Lower lobe of right lung (tissue), 2 donors: Measurements from ENCODE around the gene STAT1. TPM values are rescaled to one million over a fixed set of nuclear protein-coding genes. Genes with fewer than 3 reads are reported as not detected.

Source experiments
- ATAC-seq, 2 donors: fragments of 200-7000 bp; cut with Tn5 transposase; one replicate each; pipeline ENCODE4 v1.9.1; 2020 to 2022; ENCODE audit warnings: mild to moderate bottlenecking in 2 of 2, moderate library complexity in 2 of 2
- DNase-seq: peaks from one replicate; pipeline ENCODE4 v3.0.0-alpha.2; 2020
- H3K27ac ChIP-seq: fragments of 200-600 bp; one replicate; pipeline ENCODE4 v1.8.0; 2022
- H3K27me3 ChIP-seq: fragments of 200-600 bp; one replicate; pipeline ENCODE4 v1.8.0; 2022; ENCODE audit warnings: low read depth
- H3K36me3 ChIP-seq: fragments of 200-600 bp; one replicate; pipeline ENCODE4 v1.8.0; 2022; ENCODE audit warnings: mild to moderate bottlenecking
- H3K4me1 ChIP-seq: fragments of 200-600 bp; one replicate; pipeline ENCODE4 v1.8.0; 2022
- H3K4me3 ChIP-seq: fragments of 200-600 bp; one replicate; pipeline ENCODE4 v1.8.0; 2022; ENCODE audit warnings: mild to moderate bottlenecking
- H3K9me3 ChIP-seq: fragments of 200-600 bp; one replicate; pipeline ENCODE4 v1.8.0; 2022
- intact Hi-C: fragments of 100-400 bp; cut with DNase I; formaldehyde crosslinking; loops from one replicate; pipeline ENCODE4 v1.11.0; 2022
- total RNA-seq: library from RNA; stranded (reverse); fragmentation: NEBNext Ultra II Directional; extraction: Animal tissue kit (Norgen Biotek cat#: 25700); gene quantifications from one replicate; pipeline ENCODE4 v1.2.1, GENCODE V29; 2021
- TF ChIP-seq, protein P1 (sequence below): fragments of 200-600 bp; IDR thresholded peaks from one replicate; pipeline ENCODE4 v1.8.0; 2022; ENCODE audit warnings: antibody characterized with exemption, mild to moderate bottlenecking
- donor health status: DM: no; HTN: yes; CAD: no; lungs with severe emphysema.

STAT1 gene
- total RNA-seq, 1 donor from 2014 or later = 103 TPM

DNA sequence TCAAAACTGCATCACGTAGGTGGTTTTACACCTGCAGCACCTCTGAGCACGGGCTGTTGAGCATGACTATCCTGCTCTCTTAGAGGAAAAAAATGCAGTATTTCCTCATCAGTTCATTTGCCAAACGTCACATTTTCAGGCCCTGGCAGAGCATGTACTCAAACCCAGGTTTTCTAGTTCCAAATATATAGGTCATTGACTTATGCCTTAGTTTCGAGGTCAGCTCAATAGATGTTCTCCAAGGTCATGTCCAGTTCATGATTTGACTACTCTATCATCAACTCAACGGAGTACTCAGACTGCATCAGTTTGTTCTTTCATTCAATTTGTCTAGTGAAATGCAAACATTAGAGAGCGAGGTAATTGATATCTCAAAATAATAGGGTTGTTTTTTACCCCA lies 39.3 kb upstream of the STAT1 start:
- TF ChIP-seq, protein P1, sequence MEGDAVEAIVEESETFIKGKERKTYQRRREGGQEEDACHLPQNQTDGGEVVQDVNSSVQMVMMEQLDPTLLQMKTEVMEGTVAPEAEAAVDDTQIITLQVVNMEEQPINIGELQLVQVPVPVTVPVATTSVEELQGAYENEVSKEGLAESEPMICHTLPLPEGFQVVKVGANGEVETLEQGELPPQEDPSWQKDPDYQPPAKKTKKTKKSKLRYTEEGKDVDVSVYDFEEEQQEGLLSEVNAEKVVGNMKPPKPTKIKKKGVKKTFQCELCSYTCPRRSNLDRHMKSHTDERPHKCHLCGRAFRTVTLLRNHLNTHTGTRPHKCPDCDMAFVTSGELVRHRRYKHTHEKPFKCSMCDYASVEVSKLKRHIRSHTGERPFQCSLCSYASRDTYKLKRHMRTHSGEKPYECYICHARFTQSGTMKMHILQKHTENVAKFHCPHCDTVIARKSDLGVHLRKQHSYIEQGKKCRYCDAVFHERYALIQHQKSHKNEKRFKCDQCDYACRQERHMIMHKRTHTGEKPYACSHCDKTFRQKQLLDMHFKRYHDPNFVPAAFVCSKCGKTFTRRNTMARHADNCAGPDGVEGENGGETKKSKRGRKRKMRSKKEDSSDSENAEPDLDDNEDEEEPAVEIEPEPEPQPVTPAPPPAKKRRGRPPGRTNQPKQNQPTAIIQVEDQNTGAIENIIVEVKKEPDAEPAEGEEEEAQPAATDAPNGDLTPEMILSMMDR = no peak
- H3K27me3 ChIP-seq = no peaks in the 10 kb centered on the region
- ATAC-seq (no peak), DNase-seq (no peak)
- no peaks in the 10 kb centered on the region for H3K9me3 ChIP-seq
- H3K27ac ChIP-seq = no peak overlapping the region
- H3K4me3 ChIP-seq = no peak overlapping the region
- H3K36me3 ChIP-seq = no peaks in the 10 kb centered on the region
- peaks cover 24% of the 10 kb centered on the region for H3K4me1 ChIP-seq
- intact Hi-C loops = no loop called here

DNA sequence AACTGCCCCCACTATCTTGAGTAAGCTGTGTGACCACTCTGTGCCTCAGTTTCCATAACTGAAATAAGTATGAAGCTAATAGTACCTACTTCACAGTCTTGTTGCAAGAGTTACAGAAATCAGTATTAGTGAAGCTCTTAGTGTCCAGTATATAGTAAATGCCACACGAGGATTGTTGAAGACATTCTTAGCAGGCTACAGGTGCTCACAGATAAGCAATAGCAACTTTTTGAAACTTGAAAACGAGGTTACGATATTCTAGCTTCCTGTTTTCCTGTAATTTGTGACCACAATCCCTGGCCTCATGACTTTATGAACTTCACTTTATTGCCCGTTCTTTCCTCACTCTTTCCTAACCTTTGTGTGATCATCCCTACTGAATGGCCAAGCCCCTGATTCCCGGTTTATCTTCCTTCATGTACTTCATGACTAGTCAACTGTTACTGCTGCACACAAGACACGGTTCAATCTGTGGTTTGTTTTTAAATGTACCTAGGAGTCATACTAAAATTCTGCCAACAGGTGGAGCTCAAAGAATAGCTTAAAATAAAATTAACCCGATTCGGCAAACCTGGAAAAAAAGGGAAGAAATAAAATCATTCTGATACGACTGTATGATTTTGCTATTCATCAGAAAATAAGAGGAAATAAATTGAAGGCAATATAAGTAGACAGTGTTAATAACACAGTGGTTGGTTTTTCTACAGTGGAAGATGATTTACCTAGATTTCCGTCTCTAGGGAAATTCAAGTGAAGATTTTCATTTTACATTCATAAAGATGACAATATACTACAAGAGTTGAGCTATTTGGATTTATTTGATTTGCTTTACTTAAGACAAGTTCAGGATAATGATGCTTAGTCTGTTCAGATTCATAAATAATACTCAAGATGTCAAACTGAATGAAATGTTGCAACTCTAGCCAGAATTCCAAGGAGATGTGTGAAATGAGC lies 38.1 kb upstream of the STAT1 start:
- Histone ChIP-seq H3K4me1 (peaks cover 24% of the 10 kb centered on the region), H3K27ac (no peak overlapping the region), H3K36me3 (no peaks in the 10 kb centered on the region), H3K27me3 (no peaks in the 10 kb centered on the region), H3K9me3 (no peaks in the 10 kb centered on the region), H3K4me3 (no peak overlapping the region)
- peak; percentile 67 to 78 for ATAC-seq
- TF ChIP-seq, protein P1 = peak; percentile 65
- no peak for DNase-seq
- intact Hi-C loops = no loop called here

GRCh38 chr2:191051177-191051576 lies 37.2 kb upstream of the STAT1 start:
- intact Hi-C loops = no loop called here
- ATAC-seq (peak in 1 of 2 donors; percentile 18), DNase-seq (no peak)
- TF ChIP-seq, protein P1 = no peak
- Histone ChIP-seq H3K9me3 (no peaks in the 10 kb centered on the region), H3K27me3 (no peaks in the 10 kb centered on the region), H3K27ac (no peak overlapping the region), H3K36me3 (no peaks in the 10 kb centered on the region), H3K4me1 (peaks cover 24% of the 10 kb centered on the region), H3K4me3 (no peak overlapping the region)

- ATAC-seq = no peak
- Histone ChIP-seq H3K4me1 (peaks cover 24% of the 10 kb centered on the region), H3K4me3 (no peak overlapping the region), H3K9me3 (no peaks in the 10 kb centered on the region), H3K27me3 (no peaks in the 10 kb centered on the region), H3K27ac (no peak overlapping the region), H3K36me3 (no peaks in the 10 kb centered on the region)
- intact Hi-C loops = no loop called here
- TF ChIP-seq, protein P1 = no peak
- DNase-seq = no peak
Observed at GRCh38 chr2:191050640-191050987, 36.6 kb upstream of the STAT1 start.

- peaks cover 24% of the 10 kb centered on the region for H3K4me1 ChIP-seq
- intact Hi-C loops = no loop called here
- H3K4me3 ChIP-seq = no peak overlapping the region
- no peaks in the 10 kb centered on the region for H3K9me3 ChIP-seq
- TF ChIP-seq, protein P1 = no peak
- no peak for DNase-seq
- no peak overlapping the region for H3K27ac ChIP-seq
- H3K36me3 ChIP-seq = no peaks in the 10 kb centered on the region
- no peaks in the 10 kb centered on the region for H3K27me3 ChIP-seq
- ATAC-seq = no peak
Observed at GRCh38 chr2:191049728-191050639, 36.0 kb upstream of the STAT1 start.
